HG02852 (cell line): Measurements from ENCODE around the gene COA5.

Experiments
- ATAC-seq: cut with Tn5 transposase; IDR thresholded peaks from one replicate; pipeline ENCODE4 v1.9.1; 2021; ENCODE audit warnings: mild to moderate bottlenecking, moderate library complexity; ENCODE audit not compliant: unreplicated experiment

The COA5 gene

GRCh38 chr2:98572676-98573075 lies 35.6 kb downstream of the COA5 start:
- ATAC-seq = no peak

GRCh38 chr2:98572211-98572610 lies 36.1 kb downstream of the COA5 start:
- ATAC-seq = no peak

GRCh38 chr2:98571796-98572195 lies 36.5 kb downstream of the COA5 start:
- no peak for ATAC-seq

- no peak for ATAC-seq
Observed at GRCh38 chr2:98571121-98571701, 37.1 kb downstream of the COA5 start.

DNA sequence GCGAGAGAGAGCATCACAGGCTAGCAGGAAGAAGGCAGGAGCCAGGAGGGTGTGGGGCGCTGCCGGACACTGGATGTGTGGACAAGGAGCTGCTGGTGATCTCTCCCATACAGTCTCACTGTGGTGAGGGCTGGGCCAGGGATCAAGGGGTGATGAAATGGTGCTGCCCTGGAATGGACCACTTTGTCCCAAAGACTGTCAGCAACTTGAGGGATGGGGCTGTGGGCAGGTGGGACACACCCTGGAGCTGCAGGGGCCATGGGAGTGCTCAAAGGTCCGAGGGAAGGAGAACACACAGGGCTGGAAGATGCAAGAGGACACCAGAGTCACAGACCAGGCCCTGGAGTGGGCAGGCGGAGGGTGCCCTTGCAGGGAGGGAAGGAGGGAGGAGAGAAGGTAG lies 38.0 kb downstream of the COA5 start:
- no peak for ATAC-seq

- no peak for ATAC-seq
Observed at GRCh38 chr2:98569915-98570314, 38.4 kb downstream of the COA5 start.

DNA sequence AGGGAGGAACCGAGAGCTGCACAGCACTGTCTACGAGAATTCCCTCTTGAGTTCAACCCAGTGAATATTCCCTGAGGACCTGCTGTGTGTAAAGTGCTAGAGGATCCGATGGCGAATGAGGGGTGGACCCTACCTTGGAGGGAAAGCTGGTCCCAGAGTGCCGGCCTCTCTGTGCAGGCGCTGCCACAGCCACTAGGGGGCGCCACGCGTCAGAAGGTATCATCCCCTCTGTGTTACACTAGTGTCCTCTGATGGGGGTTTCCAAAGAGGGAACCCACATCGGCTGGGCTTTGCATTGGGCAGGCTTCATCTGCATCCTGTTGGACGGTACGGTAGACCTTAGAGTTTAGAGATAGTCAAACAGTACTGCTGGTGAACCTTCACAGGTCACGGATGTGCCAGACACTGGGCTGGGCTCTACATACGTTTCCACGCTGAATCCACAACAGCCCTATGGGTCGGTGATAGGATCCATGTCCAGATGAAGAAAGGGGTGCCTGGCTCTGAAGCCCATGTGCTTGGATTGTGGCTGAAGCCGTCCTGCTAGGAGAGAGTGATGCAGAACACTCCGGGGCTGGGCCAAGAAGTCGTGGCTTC lies 39.0 kb downstream of the COA5 start:
- peak; percentile 71 for ATAC-seq

GRCh38 chr2:98568161-98568956 lies 40.0 kb downstream of the COA5 start:
- ATAC-seq = no peak

DNA sequence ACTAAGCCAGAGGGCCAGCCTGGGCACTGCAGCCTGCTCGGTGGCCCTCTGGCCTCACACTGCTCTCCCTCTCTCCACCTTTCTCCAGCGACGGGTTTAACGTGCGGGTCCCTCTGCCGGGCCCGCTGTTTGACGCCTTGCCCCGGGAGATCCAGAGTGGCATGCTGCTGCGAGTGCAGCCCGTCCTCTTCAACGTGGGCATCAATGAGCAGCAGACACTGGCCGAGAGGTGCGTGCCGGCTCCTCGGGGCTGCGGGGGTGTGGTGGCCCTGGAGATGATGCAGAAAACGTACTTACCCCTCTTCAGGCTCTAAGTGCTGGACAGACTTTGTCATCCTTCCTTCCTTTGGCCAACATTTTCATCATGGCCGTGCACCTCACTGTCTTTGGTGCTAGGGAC lies 42.4 kb downstream of the COA5 start:
- ATAC-seq = no peak

DNA sequence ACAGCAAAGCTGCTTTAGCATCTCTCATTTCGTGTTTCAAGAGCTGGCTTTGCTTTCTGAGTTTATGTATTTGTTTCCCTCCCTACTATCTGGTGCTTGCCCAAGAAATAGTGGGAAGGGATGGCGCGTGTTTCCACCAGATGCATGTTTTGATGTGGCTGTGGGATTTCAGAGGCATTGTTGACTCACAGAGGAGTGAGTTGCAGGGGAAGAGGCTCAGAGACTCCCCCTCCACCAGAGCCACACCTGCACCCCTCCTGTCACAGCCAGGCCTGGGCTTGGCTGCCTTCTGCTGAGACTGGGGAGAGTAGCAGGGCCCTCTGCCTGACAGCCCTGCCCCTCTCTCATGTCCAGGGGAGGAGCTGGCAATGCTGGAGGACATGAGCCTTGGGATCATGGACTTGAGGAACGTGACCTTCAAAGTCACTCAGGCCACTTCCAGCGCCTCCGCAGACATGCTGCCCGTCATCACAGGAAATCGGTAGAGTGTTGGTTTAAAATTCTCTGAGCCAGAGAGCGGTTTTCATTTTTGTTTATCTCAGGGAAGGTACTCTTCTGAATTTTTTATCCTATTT lies 42.9 kb downstream of the COA5 start:
- ATAC-seq = no peak

- no peak for ATAC-seq
Observed at GRCh38 chr2:98564541-98565132, 43.7 kb downstream of the COA5 start.

DNA sequence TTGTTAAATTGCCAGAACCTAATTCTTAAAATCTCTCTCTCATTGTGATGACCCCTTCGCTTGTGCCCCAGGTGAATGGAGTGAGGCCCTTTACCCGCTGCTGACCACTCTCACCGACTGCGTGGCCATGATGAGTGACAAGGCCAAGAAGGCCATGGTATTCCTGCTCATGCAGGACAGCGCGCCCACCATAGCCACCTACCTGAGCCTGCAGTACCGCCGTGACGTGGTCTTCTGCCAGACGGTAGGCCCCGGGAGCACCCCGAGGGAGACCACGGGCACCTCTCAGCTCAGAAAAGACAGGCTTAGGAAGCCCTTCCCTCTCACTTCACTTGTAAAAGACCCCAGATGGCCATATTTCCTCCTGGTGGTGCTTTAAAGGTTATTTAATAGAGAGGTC lies 44.9 kb downstream of the COA5 start:
- no peak for ATAC-seq

DNA sequence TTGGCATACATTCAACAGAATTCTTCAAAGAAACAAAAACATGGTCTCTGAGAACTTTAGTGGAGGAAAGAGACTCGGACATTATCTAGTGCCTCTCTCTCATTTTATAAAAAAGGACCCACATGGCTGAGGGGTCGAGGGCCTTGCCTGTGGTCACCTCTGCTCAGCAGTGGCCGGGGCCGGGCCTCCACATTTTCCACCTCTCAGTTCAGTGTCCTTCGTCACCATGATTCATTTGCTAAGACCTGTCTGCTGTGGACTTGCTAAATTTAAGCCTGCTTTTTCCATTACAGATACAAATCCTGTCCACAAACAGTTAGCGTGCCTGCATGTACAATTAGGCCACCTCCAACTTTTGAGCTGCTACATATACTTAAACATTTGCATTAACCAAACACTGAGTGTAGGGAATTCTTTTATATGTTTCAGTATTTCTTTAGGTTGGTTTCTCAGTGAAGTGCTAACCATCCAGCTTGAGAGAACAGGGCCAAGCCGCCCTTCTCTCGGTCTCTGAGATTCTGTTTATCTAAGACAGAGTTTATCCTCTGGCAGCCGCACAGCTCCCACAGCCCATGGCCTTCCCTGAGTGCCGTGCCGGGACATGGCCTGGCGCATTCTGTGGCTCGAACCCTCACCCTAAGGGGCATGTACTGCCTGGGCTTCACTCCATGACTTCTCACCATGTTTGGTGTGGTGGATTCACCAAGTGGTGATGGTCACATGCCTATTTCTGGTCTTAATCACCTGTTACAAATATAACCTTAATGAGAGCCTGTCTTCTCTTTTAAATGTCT lies 46.2 kb downstream of the COA5 start:
- no peak for ATAC-seq

DNA sequence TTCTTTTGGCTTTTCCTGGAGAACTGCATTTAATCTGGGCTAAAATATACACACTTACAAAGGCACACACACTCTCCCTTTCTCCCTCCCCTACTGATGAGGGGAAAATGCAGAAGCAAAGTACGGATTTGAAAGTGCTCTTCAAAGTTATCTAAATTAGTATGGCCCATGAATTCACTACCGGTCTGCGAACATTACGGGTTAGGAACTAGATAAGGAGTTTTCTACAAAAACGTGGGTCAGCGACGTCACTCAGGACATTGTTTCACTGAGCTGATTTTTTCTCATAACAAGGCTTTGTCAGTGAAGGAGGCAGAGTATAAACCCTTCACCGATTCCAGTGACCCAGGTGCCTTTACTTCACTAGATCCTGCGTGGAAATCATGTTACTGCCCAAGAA lies 47.3 kb downstream of the COA5 start:
- no peak for ATAC-seq

- ATAC-seq = no peak
Observed at GRCh38 chr2:98560256-98560771, 48.0 kb downstream of the COA5 start.

GRCh38 chr2:98559581-98559980 lies 48.7 kb downstream of the COA5 start:
- ATAC-seq = no peak

DNA sequence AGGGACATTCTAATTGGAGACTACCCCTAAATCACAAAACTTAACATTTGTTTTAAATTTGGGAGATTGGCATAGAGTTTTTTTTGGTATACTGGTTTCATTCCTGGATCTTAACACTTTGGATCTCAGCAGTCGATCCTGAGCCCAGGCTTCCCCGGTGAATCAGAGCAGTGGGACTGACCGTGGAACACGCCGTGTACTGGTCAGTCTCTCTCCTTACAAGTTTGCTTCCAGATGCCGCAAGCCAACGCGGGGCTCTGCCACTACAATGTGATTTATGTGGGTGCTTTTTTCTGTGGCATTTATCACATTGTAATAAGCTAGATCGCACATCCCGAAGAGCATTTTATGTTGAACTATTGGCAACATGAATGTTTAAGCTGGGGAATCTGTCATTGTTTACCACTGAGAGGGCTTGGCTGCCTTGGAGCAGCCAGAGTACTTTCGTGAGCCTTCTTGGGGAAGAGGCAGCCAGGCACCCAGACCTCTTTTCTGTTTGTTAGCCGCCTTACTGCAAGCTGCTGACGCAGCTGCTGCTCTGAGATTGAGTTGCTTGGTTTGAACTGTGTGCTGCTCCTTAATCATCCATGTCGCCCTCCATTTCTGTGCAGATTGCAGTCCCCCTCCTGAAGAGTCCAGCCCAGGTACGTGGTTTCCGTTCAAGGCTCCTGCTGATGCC lies 49.3 kb downstream of the COA5 start:
- no peak for ATAC-seq

GRCh38 chr2:98556344-98557033 lies 51.8 kb downstream of the COA5 start:
- no peak for ATAC-seq

- no peak for ATAC-seq
Observed at GRCh38 chr2:98555696-98556095, 52.6 kb downstream of the COA5 start.
